K562 (cell line): ENCODE data around the gene DNAAF3. TPM values are rescaled to one million over a fixed set of nuclear protein-coding genes. Genes with fewer than 3 reads are reported as not detected.

Experiments
- E2F6 ChIP-seq, 2 experiments: IDR thresholded peaks; 2 replicates each; pipeline ENCODE4 v1.6.1; 2011; ENCODE audit warnings: borderline replicate concordance in 1 of 2, control low read depth in 1 of 2, low read depth in 1 of 2, low read length in 1 of 2, mild to moderate bottlenecking in 1 of 2, mixed read lengths in 1 of 2, moderate library complexity in 1 of 2; ENCODE audit not compliant: insufficient read depth in 1 of 2, insufficient read length in 1 of 2, poor library complexity in 1 of 2, severe bottlenecking in 1 of 2; ENCODE audit errors: extremely low read depth in 1 of 2
- ELK3 ChIP-seq: fragments of 450-650 bp; formaldehyde crosslinking; IDR thresholded peaks from 2 replicates; pipeline ENCODE4 v1.4.0; 2020; ENCODE audit warnings: mild to moderate bottlenecking
- HMG20A ChIP-seq: fragments of 450-650 bp; formaldehyde crosslinking; conservative IDR thresholded peaks from 2 replicates; pipeline ENCODE4 v1.4.0; 2020; ENCODE audit warnings: mild to moderate bottlenecking, mixed read lengths
- NKRF ChIP-seq: fragments of 450-650 bp; IDR thresholded peaks from 2 replicates; pipeline ENCODE4 v1.6.1; 2016; ENCODE audit warnings: borderline replicate concordance
- polyA plus RNA-seq, 8 experiments: library from polyadenylated mRNA; depleted of rRNA in 4 of 8; stranded (reverse) in 5 of 8; unstranded in 3 of 8; fragments of >200 nt; fragmentation: Nextera tagmentation in 2 of 8; fragmentation: Illumina TruSeq in 1 of 8; extraction: Ambion mirVana in 2 of 8; extraction: Trizol in 1 of 8; gene quantifications; 2 replicates each; pipeline versions ENCODE4 v1.2.1 to v1.2.3, GENCODE V29; 2011 to 2014; ENCODE audit warnings: inconsistent platforms in 1 of 8, missing spikeins in 1 of 8
- total RNA-seq, 7 experiments: library from RNA; depleted of rRNA in 6 of 7; stranded (reverse); fragments of >200 nt in 6 of 7; fragmentation: Illumina TruSeq in 2 of 7; extraction: Trizol in 2 of 7; gene quantifications; 2 replicates each; pipeline versions ENCODE4 v1.2.1 to v1.2.3, GENCODE V29; 2011 to 2021; ENCODE audit warnings: low replicate concordance in 1 of 7

DNAAF3 gene
- total and polyA plus RNA-seq, 9 of the 15 experiments (the other 6 are each of a cell fraction or from before 2014, with no cell fraction given), result 21.6 to 61.5 (median 43.0) TPM

GRCh38 chr19:55146078-55146704 is 20.2 kb downstream of the DNAAF3 start (continued):
- TF ChIP-seq NKRF (0 out of 2 replicates have a peak, but pooled peaks have one; percentile 40), ELK3 (CRISPR knock-in tag) (no peak), HMG20A (CRISPR knock-in tag) (no peak), E2F6 (IDR thresholded peaks at IDR 0.05; ENCODE audit: borderline replicate concordance in 1 of 2, extremely low read depth in 1 of 2, insufficient read depth in 1 of 2, insufficient read length in 1 of 2, low read depth in 1 of 2, low read length in 1 of 2, poor library complexity in 1 of 2, severe bottlenecking in 1 of 2) (peak; percentile 67 to 90)
